Measurements from ENCODE around the gene NOXRED1.

NOXRED1 gene

GRCh38 chr14:77359626-77360025 is 63.7 kb downstream of the NOXRED1 start:
- no peak overlapping the region for H3K9ac ChIP-seq (ENCODE audit: low read length)
- H3K9me3 ChIP-seq (ENCODE audit: control insufficient read depth, low read length) = no peaks in the 10 kb centered on the region
- no peaks in the 10 kb centered on the region for H3K27me3 ChIP-seq (ENCODE audit: control insufficient read depth, insufficient read depth, low read length)
- no peaks in the 10 kb centered on the region for H3K36me3 ChIP-seq (ENCODE audit: control insufficient read depth, insufficient read depth, low read length)
- H3K4me1 ChIP-seq (ENCODE audit: control insufficient read depth, insufficient read depth, low read length) = no peaks in the 10 kb centered on the region
- no peak overlapping the region for H3K4me3 ChIP-seq (ENCODE audit: low read length)

- Histone ChIP-seq H3K36me3 (ENCODE audit: control insufficient read depth, insufficient read depth, low read length) (no peaks in the 10 kb centered on the region), H3K4me1 (ENCODE audit: control insufficient read depth, insufficient read depth, low read length) (no peaks in the 10 kb centered on the region), H3K4me3 (ENCODE audit: low read length) (no peak overlapping the region), H3K27me3 (ENCODE audit: control insufficient read depth, insufficient read depth, low read length) (no peaks in the 10 kb centered on the region), H3K9ac (ENCODE audit: low read length) (no peak overlapping the region), H3K9me3 (ENCODE audit: control insufficient read depth, low read length) (no peaks in the 10 kb centered on the region)
Observed at GRCh38 chr14:77356899-77357298, 66.4 kb downstream of the NOXRED1 start.

GRCh38 chr14:77355811-77356210 is 67.5 kb downstream of the NOXRED1 start:
- H3K36me3 ChIP-seq (ENCODE audit: control insufficient read depth, insufficient read depth, low read length) = no peaks in the 10 kb centered on the region
- H3K27me3 ChIP-seq (ENCODE audit: control insufficient read depth, insufficient read depth, low read length) = no peaks in the 10 kb centered on the region
- H3K9me3 ChIP-seq (ENCODE audit: control insufficient read depth, low read length) = no peaks in the 10 kb centered on the region
- H3K4me3 ChIP-seq (ENCODE audit: low read length) = no peak overlapping the region
- H3K4me1 ChIP-seq (ENCODE audit: control insufficient read depth, insufficient read depth, low read length) = no peaks in the 10 kb centered on the region
- H3K9ac ChIP-seq (ENCODE audit: low read length) = no peak overlapping the region

GRCh38 chr14:77353469-77354141 is 69.7 kb downstream of the NOXRED1 start:
- no peaks in the 10 kb centered on the region for H3K4me1 ChIP-seq (ENCODE audit: control insufficient read depth, insufficient read depth, low read length)

GRCh38 chr14:77347751-77348150 is 75.6 kb downstream of the NOXRED1 start:
- Histone ChIP-seq H3K9ac (ENCODE audit: low read length) (no peak overlapping the region), H3K4me3 (ENCODE audit: low read length) (no peak overlapping the region), H3K4me1 (ENCODE audit: control insufficient read depth, insufficient read depth, low read length) (no peaks in the 10 kb centered on the region), H3K36me3 (ENCODE audit: control insufficient read depth, insufficient read depth, low read length) (no peaks in the 10 kb centered on the region), H3K27me3 (ENCODE audit: control insufficient read depth, insufficient read depth, low read length) (no peaks in the 10 kb centered on the region), H3K9me3 (ENCODE audit: control insufficient read depth, low read length) (no peaks in the 10 kb centered on the region)

More at GRCh38 chr14:77353469-77354141, 69.7 kb downstream of the NOXRED1 start:
- Histone ChIP-seq H3K9ac (ENCODE audit: low read length) (no peak overlapping the region), H3K36me3 (ENCODE audit: control insufficient read depth, insufficient read depth, low read length) (no peaks in the 10 kb centered on the region), H3K4me3 (ENCODE audit: low read length) (no peak overlapping the region), H3K27me3 (ENCODE audit: control insufficient read depth, insufficient read depth, low read length) (no peaks in the 10 kb centered on the region), H3K9me3 (ENCODE audit: control insufficient read depth, low read length) (no peaks in the 10 kb centered on the region)

- Histone ChIP-seq H3K36me3 (ENCODE audit: control insufficient read depth, insufficient read depth, low read length) (peaks cover 3% of the 10 kb centered on the region), H3K9ac (ENCODE audit: low read length) (no peak overlapping the region), H3K9me3 (ENCODE audit: control insufficient read depth, low read length) (no peaks in the 10 kb centered on the region), H3K4me1 (ENCODE audit: control insufficient read depth, insufficient read depth, low read length) (no peaks in the 10 kb centered on the region), H3K4me3 (ENCODE audit: low read length) (no peak overlapping the region), H3K27me3 (ENCODE audit: control insufficient read depth, insufficient read depth, low read length) (no peaks in the 10 kb centered on the region)
Observed at GRCh38 chr14:77346495-77346894, 76.8 kb downstream of the NOXRED1 start.

- no peaks in the 10 kb centered on the region for H3K9me3 ChIP-seq (ENCODE audit: control insufficient read depth, low read length)
- peaks cover 3% of the 10 kb centered on the region for H3K36me3 ChIP-seq (ENCODE audit: control insufficient read depth, insufficient read depth, low read length)
- no peaks in the 10 kb centered on the region for H3K27me3 ChIP-seq (ENCODE audit: control insufficient read depth, insufficient read depth, low read length)
- no peaks in the 10 kb centered on the region for H3K4me1 ChIP-seq (ENCODE audit: control insufficient read depth, insufficient read depth, low read length)
- no peak overlapping the region for H3K9ac ChIP-seq (ENCODE audit: low read length)
- no peak overlapping the region for H3K4me3 ChIP-seq (ENCODE audit: low read length)
Observed at GRCh38 chr14:77344377-77344996, 78.8 kb downstream of the NOXRED1 start.

All from mucosa of stomach (tissue), 1 donor.